ENCODE data around the gene TMC8. TPM values are rescaled to one million over a fixed set of nuclear protein-coding genes. Genes with fewer than 3 reads are reported as not detected.
"Not testable (repeated sequence)": the region's sequence is repeated elsewhere in the genome, so short reads cannot be mapped to it uniquely, and the experiment has no call there.

TMC8 gene
- total and polyA plus RNA-seq, 2 of the 8 experiments (the other 6 are each of a cell fraction or from before 2014, with no cell fraction given) = 1.00 to 2.8 TPM

DNA sequence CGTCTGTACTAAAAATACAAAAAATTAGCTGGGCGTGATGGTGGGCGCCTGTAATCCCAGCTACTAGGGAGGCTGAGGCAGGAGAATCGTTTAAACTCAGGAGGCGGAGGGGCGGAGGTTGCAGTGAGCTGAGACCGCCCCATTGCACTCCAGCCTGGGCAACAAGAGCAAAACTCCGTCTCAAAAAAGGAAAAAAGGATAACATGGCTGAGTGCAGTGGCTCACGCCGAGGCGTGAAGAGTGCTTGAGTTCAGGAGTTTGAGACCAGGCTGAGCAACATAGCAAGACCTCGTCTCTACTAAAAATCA is 9.2 kb downstream of the TMC8 start:
- not testable (repeated sequence) for FAIRE-seq; H4K20me1 ChIP-seq (replicated peaks in 1 of 2; ENCODE audit: control insufficient read depth in 1 of 2, insufficient read depth in 2 of 2, low read length in 2 of 2); H3K79me2 ChIP-seq (ENCODE audit: control insufficient read depth in 1 of 2, insufficient read depth in 2 of 2, low read length in 2 of 2); H3K23me2 ChIP-seq (ENCODE audit: low read depth, low read length); H3K27ac ChIP-seq (ENCODE audit: low read depth, low read length); H2BK120ac ChIP-seq (replicated peaks; ENCODE audit: low read depth, low read length); DNase-seq (ENCODE audit: low read depth in 1 of 2, low spot score in 2 of 2); H3K14ac ChIP-seq (ENCODE audit: insufficient read length); H3K9ac ChIP-seq (replicated peaks in 1 of 4; ENCODE audit: extremely low read depth in 1 of 4, low read depth in 3 of 4, low read length in 3 of 4); H3K4me1 ChIP-seq (replicated peaks in 1 of 4; ENCODE audit: control insufficient read depth in 3 of 4, insufficient read depth in 4 of 4, low read length in 3 of 4); H3K18ac ChIP-seq (ENCODE audit: extremely low read depth, low read length); H2BK15ac ChIP-seq (ENCODE audit: low read length); H4K91ac ChIP-seq (replicated peaks; ENCODE audit: insufficient read length, low read length); H2BK20ac ChIP-seq (ENCODE audit: low read length); H3K56ac ChIP-seq (replicated peaks; ENCODE audit: insufficient read length, low read depth, low read length); H3K4ac ChIP-seq (replicated peaks; ENCODE audit: insufficient read length, low read depth, low read length); H3K9me3 ChIP-seq (ENCODE audit: insufficient read depth in 2 of 2, low read depth in 1 of 2, low read length in 1 of 2); H2BK12ac ChIP-seq (ENCODE audit: low read depth, low read length); H3K27me3 ChIP-seq (replicated peaks in 1 of 4; ENCODE audit: control insufficient read depth in 3 of 4, extremely low read depth in 1 of 4, insufficient read depth in 3 of 4, low read length in 3 of 4); H3K4me3 ChIP-seq (ENCODE audit: extremely low read depth in 1 of 4, insufficient read depth in 2 of 4, low read depth in 3 of 4, low read length in 4 of 4); H4K5ac ChIP-seq (ENCODE audit: insufficient read length, low read depth, low read length); H3K79me1 ChIP-seq (ENCODE audit: low read depth, low read length); H4K8ac ChIP-seq (ENCODE audit: extremely low read depth, insufficient read depth, low read length); H3K36me3 ChIP-seq (ENCODE audit: control insufficient read depth in 2 of 4, insufficient read depth in 4 of 4, low read length in 3 of 4); H2AK5ac ChIP-seq (ENCODE audit: low read depth, low read length); H3K23ac ChIP-seq (ENCODE audit: insufficient read length)
- 82% methylated on average over 12 of the region's 12 CpGs; no CpG with 5 or more reads in 1 of the 2 experiments for WGBS, 2 experiments (ENCODE audit: extremely low coverage in 1 of 2, insufficient coverage in 1 of 2, insufficient read length in 1 of 2, insufficient replicate concordance in 2 of 2, low coverage in 1 of 2, low lambda C conversion rate in 2 of 2, missing lambda C conversion rate in 1 of 2)
- Histone ChIP-seq H2BK5ac (ENCODE audit: low read depth, low read length) (peak overlapping the region; percentile 32; the same call in 1 of the 2 replicates), H3K4me2 (ENCODE audit: insufficient read depth in 1 of 2, low read depth in 2 of 2, low read length in 2 of 2) (peak overlapping the region in 1 of 2 experiments; percentile 49; a peak in 3 of 4 replicates), H2AFZ (ENCODE audit: low read length) (peak overlapping the region; percentile 57; the same call in 1 of the 2 replicates)
- ChIA-PET CTCF (ENCODE audit: partially characterized antibody) (interaction anchor here (0.5 to 8.0 kb wide), 12 partner anchors 9 to 912 kb away, joined by 3 to 122 read pairs (median 5); partner anchors contain the start of genes TMC6 and TMC8), POLR2A (ENCODE audit: partially characterized antibody) (interaction anchor here (1.1 to 6.2 kb wide), 4 partner anchors 12 to 31 kb away, joined by 3 to 40 read pairs (median 11); partner anchors contain the start of gene TMC6)

All from H1 (cell line).